Effector CD8-positive, alpha-beta T cell (primary cell): ENCODE results near the gene FAM187B.
"Not testable (repeated sequence)": the region's sequence is repeated elsewhere in the genome, so short reads cannot be mapped to it uniquely, and the experiment has no call there.

Experiments used
- DNase-seq: peaks from one replicate; lab custom pipeline; 2025; lab: John Stamatoyannopoulos, UW

Gene FAM187B

GRCh38 chr19:35236638-35237400 lies 8.3 kb upstream of the FAM187B start:
- no peak for DNase-seq

GRCh38 chr19:35232912-35233311 lies 4.4 kb upstream of the FAM187B start:
- DNase-seq = no peak

DNA sequence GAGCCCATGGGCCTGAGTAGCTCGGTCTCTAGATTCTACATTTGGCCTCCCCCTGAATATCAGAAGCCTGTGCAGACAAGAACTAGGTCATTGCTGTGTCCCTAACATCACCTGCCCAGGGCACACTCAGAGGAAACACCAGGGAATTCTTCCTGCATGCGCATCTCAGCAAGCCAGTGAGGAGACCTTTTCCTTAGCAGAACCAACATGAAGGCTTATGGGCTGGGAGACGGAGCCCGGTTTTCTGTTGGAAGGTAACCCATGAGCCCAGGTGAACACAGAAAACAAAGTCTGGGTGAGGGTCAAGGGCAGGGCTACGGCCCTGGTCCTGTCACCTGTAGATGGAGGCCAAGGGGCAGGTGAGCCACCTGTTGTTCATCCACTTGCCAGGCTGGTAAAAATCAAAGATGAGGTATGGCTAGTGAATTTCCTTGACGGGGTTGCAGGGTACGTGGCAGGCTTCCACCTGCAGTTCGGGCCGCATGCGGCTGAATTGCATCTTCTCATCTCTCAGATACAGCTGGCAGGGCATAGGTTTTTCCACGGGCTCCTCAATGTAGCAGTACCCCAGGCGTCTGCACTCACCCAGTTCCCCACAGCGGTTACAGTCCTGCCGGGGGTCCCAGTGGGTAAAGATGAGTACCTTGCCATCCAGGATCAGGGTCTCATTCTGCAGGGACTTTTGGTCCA lies 3.6 kb upstream of the FAM187B start:
- no peak for DNase-seq

GRCh38 chr19:35229601-35230000 lies 1.1 kb upstream of the FAM187B start:
- no peak for DNase-seq

DNA sequence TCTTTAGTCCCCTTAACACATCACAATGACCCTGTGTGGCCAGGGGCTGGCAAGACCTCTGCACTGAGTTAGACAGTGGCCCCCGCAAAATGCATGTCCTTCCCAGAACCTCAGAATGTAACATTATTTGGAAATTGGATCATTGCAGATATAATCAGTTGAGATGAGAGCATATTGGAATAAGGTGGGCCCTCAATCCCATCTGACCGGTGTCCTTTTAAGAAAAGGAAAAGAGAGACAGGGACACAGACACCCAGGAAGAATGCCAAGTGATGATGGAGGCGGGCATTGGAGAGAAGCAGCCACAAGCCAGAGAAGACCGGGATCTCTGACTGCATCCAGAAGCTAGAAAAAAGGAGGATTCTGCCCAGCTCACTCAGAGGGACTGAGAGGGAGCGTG lies 1.8 kb downstream of the FAM187B start:
- DNase-seq = no peak

DNA sequence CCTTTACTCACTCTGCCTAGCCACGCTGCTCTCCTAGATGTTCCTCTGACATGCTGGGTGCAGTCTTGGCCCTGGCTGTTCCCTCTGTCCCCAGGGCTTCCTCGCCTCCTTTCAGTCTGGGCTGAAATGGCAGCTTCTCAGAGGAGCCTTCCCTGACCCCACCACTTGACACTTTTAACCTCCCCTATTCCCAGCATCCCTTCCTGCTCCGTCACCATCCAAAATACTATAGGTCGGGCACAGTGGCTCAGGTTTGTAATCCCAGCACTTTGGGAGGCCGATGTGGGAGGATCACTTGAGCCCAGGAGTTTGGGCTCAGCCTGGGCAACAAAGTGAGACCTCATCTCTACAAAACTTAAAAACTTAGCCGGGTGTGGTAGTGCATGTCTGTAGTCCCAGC lies 2.6 kb downstream of the FAM187B start:
- no peak for DNase-seq

DNA sequence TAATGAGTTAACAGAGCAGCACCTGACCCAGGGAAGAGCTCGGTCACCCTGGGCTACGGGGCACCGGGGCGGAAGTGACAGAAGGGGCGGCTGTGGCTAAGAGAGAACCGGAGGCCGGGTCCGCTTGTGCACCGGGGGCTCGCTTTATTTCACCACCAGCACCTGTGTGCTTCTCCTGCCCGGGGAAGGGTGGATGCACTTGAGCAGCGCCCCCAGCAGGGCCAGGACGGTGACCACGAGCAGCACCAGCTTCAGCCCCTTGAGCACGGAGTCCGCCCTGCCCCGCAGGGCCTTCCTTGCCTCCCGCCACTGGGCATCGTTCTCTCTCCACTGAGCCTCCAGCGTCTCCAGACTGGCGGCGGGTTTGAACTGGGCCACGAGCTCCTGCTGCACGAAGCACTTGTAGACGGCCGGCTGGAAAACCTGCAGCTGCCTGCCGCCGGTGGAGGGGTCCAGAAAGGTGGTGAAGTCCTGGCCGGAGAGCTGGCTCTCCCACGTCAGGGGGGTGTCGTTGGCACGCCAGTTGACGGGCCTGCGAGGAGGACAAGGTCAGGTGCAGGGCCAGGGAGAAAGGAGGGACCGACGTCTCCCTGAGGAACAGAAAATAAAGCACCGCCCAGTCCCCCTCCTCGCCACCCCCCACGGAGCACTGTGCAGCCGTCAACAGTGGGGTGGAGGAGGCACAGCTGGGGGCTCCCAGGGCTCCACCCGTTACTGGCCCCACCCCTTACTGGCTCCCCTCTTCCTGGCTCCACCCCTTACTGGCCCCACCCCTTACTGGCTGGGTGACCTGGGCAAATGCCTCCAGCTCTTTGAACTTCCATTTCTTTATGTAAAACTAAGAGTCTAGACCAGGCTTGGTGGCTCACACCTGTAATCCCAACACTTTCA lies 3.6 kb downstream of the FAM187B start:
- DNase-seq = no peak

DNA sequence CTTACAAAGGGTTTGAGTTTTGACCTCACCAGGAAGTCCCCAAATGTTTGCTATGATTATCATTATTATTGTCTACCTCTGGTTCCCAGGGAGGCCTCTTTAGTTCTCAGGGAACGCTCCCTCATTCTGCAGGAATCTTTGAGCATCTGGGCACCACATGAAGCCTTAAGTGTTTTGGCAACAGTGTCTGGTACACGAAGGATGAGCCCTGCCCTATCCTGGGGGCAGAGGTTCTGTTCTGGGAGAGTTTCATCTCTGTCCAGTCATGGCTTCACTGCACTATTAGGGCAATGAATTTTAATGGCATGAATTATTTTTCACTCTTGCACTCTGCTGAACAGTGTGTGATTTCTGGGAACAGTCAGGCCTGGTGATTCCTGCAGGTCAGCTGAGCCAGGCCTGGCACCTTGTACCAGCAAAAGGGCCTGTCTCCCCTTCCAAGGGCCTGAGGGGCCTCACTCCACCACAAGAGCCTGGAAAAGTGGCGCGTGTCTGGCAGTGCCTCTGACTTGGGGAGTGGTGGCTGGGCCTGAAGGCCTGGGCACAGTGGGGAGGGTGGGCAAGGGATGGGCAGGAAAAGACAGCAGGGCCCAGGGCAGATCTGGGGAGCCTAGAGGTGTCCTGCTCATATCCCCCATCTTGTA lies 4.6 kb downstream of the FAM187B start:
- no peak for DNase-seq

GRCh38 chr19:35223084-35223790 lies 5.3 kb downstream of the FAM187B start:
- no peak for DNase-seq

DNA sequence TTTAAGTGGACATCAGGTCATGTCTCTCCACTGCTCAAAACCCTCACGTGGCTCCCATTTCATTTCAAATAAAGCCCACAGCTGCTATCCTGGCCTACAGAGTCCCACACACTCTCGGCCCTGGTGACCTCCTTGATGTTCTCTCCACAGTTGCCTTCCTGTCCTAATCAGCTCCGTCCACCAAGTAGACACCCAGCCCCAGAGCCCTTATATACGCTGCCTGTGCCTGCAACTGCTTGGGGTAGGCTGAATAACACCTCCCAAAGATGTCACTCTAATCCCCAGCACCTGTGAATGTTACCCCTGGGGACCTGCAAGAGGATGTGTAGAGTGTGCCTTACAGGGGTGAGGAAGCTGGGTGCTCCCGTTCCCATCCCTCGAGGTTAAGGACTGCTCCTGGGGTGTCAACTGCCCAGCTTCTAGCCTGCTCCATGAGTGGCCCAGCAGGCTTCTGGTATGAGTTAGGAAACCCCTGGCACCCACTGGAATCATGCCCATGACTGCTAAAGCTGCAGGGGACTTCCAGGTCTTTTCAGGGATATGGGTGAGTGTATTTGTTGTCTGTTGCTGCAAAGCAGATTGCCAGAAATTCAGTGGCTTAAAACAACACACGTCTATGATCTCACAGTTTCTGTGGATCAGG lies 6.0 kb downstream of the FAM187B start:
- DNase-seq = no peak

DNA sequence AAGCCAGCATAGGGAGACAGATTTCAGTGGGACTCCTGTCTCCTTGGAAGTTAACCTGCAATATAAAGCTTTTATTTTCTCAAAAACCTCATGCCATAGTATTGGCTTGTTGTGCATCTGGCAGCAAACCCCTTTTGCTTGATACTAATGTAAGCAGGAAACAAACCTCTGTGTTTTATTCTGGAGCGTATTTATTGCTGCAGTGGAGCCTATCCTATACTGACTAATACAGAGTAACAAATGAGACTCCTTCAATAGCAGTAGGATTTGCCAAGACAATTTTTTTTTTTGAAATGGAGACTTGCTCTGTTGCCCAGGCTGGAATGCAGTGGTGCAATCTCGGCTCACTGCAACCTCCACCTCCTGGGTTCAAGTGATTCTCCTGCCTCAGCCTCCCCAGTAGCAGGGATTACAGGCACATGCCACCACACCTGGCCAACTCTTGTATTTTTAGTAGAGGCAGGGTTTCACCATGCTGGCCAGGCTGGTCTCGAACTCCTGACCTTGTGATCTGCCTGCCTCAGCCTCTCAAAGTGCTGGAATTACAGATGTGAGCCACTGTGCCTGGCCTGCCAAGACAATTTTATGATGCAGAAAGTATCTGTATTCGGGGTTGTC lies 7.5 kb downstream of the FAM187B start:
- DNase-seq = not testable (repeated sequence)

GRCh38 chr19:35220315-35220921 lies 8.1 kb downstream of the FAM187B start:
- no peak for DNase-seq

DNA sequence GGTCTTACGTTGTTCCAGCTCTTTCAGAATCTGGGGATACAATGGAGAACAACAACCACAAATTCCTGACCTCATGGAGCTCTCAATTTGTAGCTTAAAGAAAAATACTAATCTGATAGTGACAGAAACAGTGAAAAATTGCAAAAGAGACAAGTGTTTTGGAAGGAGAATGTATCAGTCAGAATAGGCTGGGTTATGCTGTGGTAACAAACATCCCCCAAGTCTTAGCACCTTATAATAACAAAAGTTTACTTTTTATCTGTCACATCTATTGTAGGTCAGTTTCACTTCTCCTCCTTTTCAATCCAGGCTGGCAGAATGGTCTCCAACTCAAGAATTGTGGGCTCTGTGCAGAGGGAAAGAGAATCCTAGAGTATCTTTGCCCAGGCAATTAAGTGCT lies 9.5 kb downstream of the FAM187B start:
- no peak for DNase-seq

DNA sequence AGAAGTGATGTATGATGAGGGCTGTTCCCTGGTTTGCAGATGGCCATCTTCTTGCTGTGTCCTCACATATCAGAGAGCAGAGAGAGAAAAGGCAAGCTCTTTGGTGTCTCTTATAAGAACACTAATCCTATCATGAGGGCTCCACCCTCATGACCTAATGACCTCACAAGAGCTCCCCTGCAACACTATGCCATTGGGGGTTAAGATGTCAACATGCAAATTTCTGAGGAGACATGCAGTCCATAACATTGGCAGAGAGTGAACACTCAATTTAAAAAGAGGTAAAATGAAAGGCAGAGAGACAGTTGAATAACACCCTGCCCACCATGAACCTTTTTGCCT lies 10.9 kb downstream of the FAM187B start:
- no peak for DNase-seq

DNA sequence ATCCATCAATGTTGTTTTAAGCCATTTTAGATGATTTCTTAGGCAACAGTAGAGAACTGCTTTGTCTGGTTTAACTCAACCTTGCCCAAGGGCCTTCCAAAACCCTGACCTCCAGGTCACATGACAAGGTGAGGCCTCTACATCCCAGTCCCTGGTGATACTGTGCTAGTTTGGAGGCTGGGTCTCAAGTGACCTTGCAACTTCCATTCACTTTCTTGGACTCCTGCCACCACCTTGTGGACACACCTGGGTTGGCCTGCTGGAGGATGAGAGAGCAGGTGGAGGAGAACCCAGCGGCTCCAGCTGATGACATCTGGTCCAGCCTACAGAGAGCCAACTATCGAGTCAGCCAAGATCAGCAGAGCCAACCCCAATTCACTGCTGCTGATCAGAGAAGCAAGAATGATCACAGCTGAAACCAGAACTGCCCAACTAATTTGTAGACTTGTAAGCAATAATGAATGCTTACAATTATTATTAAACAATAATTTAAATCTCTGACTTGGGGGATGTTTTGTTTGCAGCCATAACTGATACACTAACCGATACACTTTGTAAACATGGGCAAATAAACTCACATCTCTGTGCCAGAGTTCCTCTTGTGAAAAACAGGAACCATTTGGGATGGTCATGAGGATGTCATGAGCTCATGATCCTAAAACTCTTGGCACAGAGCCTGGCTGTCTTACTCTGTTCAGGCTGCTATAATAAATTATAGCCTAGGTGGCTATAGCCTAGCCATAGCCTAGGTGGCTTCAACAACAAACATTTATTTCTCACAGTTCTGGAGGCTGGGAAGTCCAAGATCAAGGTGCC lies 11.5 kb downstream of the FAM187B start:
- peak; percentile 4 for DNase-seq

DNA sequence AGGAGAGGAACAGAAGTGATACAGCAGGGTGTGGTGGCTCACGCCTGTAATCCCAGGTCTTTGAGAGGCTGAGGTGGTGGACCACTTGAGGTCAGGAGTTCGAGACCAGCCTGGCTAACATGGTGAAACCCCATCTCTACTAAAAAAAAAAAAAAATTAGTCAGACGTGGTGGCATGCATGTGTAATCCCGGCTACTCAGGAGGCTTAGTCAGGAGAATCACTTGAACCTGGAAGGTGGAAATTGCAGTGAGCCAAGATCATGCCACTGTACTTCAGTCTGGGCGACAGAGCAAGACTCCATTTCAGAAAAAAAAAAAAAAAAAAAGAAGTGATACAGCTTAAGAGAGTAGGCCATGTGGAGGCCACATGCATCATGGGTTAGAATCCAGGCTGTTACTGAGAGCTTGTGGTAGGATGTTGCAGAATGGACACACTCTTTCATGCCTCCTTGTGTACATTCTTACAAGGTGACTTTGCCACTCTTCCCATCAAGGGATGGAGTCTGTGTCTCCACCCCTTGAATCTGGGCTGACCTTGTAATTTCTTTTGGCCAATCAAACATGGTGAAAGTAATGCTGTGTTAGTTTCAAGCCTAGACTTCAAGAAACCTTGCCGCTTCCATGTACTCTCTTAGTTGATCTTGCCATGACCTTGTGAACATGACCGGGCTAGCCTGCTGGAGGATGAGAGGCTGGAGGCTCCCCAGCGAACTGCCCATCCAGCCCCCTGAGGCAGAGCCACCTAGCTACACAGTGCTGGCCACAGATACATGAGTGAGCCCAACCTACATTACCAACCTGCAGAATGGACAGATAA lies 12.3 kb downstream of the FAM187B start:
- no peak for DNase-seq

GRCh38 chr19:35214766-35215422 lies 13.6 kb downstream of the FAM187B start:
- DNase-seq = no peak
